Astrocyte of the cerebellum (primary cell): Measurements from ENCODE around the gene MXD4.

Source experiments
- DNase-seq: peaks from one replicate; pipeline ENCODE4 v3.0.0-alpha.2; 2011; ENCODE audit warnings: low read depth
- H3K4me3 ChIP-seq: 2 replicates; pipeline ENCODE4 v1.5.1; 2011; ENCODE audit warnings: mild to moderate bottlenecking, low read depth, low read length, moderate library complexity
- CTCF ChIP-seq: IDR thresholded peaks from 2 replicates; pipeline ENCODE4 v1.5.1; 2012; ENCODE audit warnings: low read length, low read depth, moderate library complexity, mild to moderate bottlenecking; ENCODE audit errors: missing control alignments
- in situ Hi-C: cut with HindIII; loops from 2 replicates; pipeline ENCODE4 v1.10.0; 2017; ENCODE audit warnings: low sequenced_read_pairs

MXD4 gene

DNA sequence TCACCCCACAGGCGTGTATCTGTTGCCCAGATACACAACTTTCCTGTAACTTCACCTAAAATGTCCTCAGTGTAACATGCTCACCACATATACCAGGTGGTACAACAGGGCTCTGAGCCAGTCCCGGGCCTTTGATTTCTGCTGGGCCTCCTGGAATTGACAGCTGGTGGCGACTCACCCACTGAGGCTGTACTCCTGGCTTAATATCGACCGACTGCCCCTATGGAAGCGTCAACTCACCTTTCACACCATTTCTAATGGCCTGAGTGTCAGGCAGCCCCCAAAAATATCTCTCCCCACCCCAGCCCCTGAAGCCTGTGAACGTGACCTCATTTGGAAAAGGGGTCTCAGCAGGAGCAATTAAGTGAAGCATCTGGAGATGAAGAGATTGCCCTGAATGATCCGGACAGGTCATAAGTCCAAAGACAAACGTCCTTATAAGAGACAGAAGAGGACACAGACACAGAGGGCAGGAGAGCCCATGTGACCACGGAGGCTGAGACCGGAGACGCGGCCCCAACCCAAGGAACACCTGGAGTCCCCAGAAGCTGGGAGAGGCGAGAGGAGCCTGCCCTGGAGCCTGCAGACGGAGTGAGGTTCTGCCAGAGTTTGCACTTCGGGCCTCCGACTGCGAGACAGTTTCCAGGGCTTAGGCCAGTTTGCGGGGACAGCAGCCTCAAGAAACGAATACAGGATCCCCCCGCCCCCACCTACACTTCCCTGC is 12.6 kb upstream of the MXD4 start:
- in situ Hi-C loops = no loop called here
- no peak for TF ChIP-seq CTCF
- DNase-seq = no peak
- H3K4me3 ChIP-seq = no peak overlapping the region

DNA sequence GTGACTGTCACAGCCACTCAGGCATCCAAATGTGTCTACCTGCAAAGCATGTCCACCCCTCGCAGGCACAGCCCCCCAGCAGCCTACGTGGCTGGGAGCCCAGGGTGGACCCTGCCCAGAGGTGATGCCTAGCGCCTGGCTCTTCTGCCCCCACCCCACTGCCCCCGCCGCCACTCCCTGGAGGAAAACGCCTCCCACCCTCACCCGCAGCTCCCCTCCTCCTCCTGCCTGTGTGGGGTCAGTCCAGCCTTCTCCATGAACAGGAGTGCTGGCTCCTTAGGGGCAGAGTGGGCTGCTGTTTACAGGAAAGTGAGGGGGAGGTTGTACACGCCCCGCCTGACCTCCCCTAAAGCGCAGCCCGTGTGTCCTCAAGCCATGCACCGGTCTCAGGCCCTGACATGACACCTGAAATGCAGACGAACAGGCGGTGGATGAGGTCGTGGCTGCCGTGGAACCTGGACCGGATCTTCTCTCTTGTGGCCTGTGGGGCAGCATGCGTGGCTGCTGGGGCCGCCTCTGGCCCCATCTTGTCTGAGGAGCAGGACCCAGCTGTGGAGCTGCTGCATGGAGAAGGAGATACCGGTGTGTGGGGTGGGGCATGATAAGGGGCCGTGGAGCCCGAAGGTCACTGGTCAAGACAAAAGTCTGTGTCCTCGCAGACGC is 11.9 kb upstream of the MXD4 start:
- DNase-seq = no peak
- H3K4me3 ChIP-seq = no peak overlapping the region
- in situ Hi-C loops = no loop called here
- no peak for TF ChIP-seq CTCF

DNA sequence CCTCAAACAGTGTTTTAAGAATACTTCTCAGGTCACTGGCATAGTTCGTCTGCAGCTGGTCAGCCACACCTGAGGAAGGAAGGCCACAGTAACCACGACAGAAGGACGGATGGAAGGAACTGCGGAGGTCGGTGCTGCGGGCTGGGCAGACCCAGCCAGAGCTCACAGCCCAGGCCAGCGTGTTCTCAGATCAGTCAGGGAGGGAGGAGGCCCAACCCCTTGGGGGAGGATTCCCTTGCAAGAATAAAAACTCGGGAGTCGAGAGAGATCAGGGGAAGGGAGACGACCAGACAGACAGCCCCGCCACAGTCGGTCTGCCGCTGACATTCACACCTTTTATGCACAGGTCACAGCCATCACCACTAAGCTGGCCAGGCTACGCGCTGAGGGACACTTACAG is 11.3 kb upstream of the MXD4 start:
- in situ Hi-C loops = no loop called here
- no peak for TF ChIP-seq CTCF
- no peak for DNase-seq
- no peak overlapping the region for H3K4me3 ChIP-seq

GRCh38 chr4:2272828-2273120 is 10.9 kb upstream of the MXD4 start:
- no peak overlapping the region for H3K4me3 ChIP-seq
- in situ Hi-C loops = no loop called here
- DNase-seq = no peak
- TF ChIP-seq CTCF = no peak

DNA sequence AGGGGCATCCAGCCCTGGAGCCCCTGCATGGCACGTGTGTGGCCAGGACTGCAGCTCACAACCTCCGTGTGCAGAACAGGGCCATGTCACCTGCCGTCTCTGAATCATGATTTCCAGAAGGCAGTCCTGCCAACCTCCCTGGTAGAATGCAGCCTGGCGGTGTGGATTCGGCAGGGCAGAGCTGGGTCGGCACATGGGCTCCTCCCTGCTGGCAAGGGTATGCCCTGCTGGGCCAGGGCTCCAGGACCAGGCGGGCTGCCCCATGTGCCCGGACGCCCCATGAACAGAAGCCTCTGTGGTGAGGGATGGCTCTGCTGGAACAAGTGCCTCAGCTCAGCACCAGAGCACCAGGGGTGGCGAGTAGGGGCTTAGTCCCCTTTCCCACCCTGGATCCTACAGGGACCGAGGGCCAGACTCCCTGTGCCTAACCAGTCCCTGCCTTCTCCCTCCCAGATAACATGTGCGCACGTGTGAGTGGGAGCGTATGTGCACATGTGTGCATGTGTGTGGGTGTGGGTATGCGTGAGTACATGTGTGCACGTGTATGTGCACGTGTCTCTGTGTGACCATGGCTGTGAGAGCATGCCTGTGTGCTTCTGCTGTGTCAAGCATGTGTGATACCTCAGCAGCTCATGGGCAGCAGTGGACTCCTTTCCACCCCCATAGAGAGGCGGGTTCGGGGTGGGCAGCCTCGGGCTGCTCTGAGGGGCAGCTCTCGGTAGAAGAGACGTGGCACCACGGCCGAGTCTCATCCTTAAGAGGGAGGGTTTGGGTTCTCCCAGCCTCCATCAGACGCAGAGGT is 10.3 kb upstream of the MXD4 start:
- no peak overlapping the region for H3K4me3 ChIP-seq
- no peak for DNase-seq
- no peak for TF ChIP-seq CTCF
- in situ Hi-C loops = no loop called here

DNA sequence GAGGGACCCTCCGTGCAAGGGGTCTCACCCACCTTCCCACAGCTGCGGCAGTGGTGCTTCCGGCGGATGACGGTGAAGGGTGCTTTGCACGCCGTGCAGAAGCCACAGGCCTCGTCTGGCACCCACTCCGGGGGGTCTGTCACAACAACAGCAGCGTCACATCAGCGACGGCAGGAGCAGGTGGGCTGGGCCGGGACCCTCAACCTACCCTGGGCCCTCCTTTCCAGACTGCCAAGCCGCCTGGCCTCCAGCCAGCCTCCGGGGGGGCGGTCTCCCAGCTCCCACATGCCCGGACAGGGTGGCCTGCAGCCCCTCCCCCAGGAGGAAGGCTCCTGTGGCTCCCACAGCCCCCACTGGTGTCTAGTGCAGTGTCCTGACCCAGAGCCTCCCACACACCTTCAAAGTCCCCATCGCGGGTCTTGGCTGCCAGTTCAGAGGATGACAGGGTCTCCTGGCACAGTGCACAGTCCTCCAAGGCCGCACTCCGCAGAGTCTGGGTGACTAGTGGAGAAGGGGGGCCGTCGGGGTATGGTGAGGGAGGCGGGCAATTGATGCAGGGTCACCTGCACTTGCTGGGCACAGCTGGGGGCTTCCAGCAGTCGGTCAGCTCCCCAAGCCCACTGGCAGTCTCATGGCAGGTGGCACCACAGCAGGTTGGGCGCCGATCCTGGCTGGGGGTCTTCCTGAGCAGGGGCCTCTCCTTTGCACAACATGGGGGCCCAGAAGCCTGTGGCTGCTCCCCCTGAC is 9.5 kb upstream of the MXD4 start:
- in situ Hi-C loops = no loop called here
- no peak overlapping the region for H3K4me3 ChIP-seq
- no peak for DNase-seq
- TF ChIP-seq CTCF = no peak
